HG03039 (cell line): ENCODE measurements around the gene TCF3.

Experiments used
- ATAC-seq: cut with Tn5 transposase; IDR thresholded peaks from one replicate; pipeline ENCODE4 v1.9.1; 2021; ENCODE audit warnings: mild to moderate bottlenecking, moderate library complexity; ENCODE audit not compliant: unreplicated experiment

The TCF3 gene

GRCh38 chr19:1590641-1591397, 61.6 kb downstream of the TCF3 start:
- no peak for ATAC-seq

- no peak for ATAC-seq
Observed at GRCh38 chr19:1587872-1588271, 64.5 kb downstream of the TCF3 start.

- no peak for ATAC-seq
Observed at GRCh38 chr19:1585243-1585580, 67.2 kb downstream of the TCF3 start.

- no peak for ATAC-seq
Observed at GRCh38 chr19:1584500-1585242, 67.7 kb downstream of the TCF3 start.

GRCh38 chr19:1582201-1582600, 70.2 kb downstream of the TCF3 start:
- no peak for ATAC-seq

- no peak for ATAC-seq
Observed at GRCh38 chr19:1580957-1581356, 71.5 kb downstream of the TCF3 start.

GRCh38 chr19:1580382-1580781, 72.0 kb downstream of the TCF3 start:
- ATAC-seq = no peak

- no peak for ATAC-seq
Observed at GRCh38 chr19:1579222-1579621, 73.2 kb downstream of the TCF3 start.

- ATAC-seq = no peak
Observed at GRCh38 chr19:1577929-1578618, 74.3 kb downstream of the TCF3 start.

- no peak for ATAC-seq
Observed at GRCh38 chr19:1577090-1577928, 75.1 kb downstream of the TCF3 start.

- no peak for ATAC-seq
Observed at GRCh38 chr19:1576242-1577089, 75.9 kb downstream of the TCF3 start.

GRCh38 chr19:1575323-1576241, 76.8 kb downstream of the TCF3 start:
- ATAC-seq = no peak

GRCh38 chr19:1574354-1575136, 77.9 kb downstream of the TCF3 start:
- ATAC-seq = no peak

GRCh38 chr19:1572795-1573194, 79.6 kb downstream of the TCF3 start:
- ATAC-seq = no peak

GRCh38 chr19:1571358-1571757, 81.1 kb downstream of the TCF3 start:
- no peak for ATAC-seq

GRCh38 chr19:1570836-1571235, 81.6 kb downstream of the TCF3 start:
- ATAC-seq = no peak

- no peak for ATAC-seq
Observed at GRCh38 chr19:1569997-1570396, 82.4 kb downstream of the TCF3 start.

GRCh38 chr19:1568320-1569019, 83.9 kb downstream of the TCF3 start, which contains the start of gene MEX3D:
MEX3D (minus strand) TSS chr19:1568325; CDS start chr19:1568058, 267 bp downstream.
- ATAC-seq = peak; percentile 48
